SJSA1 (cell line): ENCODE measurements around the gene TMEM39B. TPM values are rescaled to one million over a fixed set of nuclear protein-coding genes. Genes with fewer than 3 reads are reported as not detected.

Experiments
- DNase-seq, 2 experiments: peaks; one replicate each; pipeline ENCODE4 v3.0.0-alpha.2; 2015 to 2020; ENCODE audit warnings: low spot score in 2 of 2, low read depth in 1 of 2
- H3K27ac ChIP-seq: fragments of 250-450 bp; sonication (Bioruptor Pico); 2 replicates; pipeline ENCODE4 v1.5.1; 2020; ENCODE audit warnings: mild to moderate bottlenecking, moderate library complexity
- H3K27me3 ChIP-seq: fragments of 250-450 bp; sonication (Bioruptor Pico); replicated peaks from 2 replicates; pipeline ENCODE4 v1.5.1; 2020; ENCODE audit warnings: mild to moderate bottlenecking, moderate library complexity
- H3K36me3 ChIP-seq: fragments of 250-450 bp; sonication (Bioruptor Pico); 2 replicates; pipeline ENCODE4 v1.5.1; 2020; ENCODE audit warnings: mild to moderate bottlenecking
- H3K4me1 ChIP-seq: fragments of 250-450 bp; sonication (Bioruptor Pico); replicated peaks from 2 replicates; pipeline ENCODE4 v1.6.1; 2021; ENCODE audit warnings: mild to moderate bottlenecking
- H3K4me3 ChIP-seq: fragments of 250-450 bp; sonication (Bioruptor Pico); 2 replicates; pipeline ENCODE4 v1.5.1; 2020; ENCODE audit warnings: mild to moderate bottlenecking
- H3K9me3 ChIP-seq: fragments of 250-450 bp; sonication (Bioruptor Pico); replicated peaks from 2 replicates; pipeline ENCODE4 v1.5.1; 2020; ENCODE audit warnings: mild to moderate bottlenecking
- total RNA-seq: library from RNA; depleted of rRNA; stranded (reverse); fragments of >200 nt; shearing (Covaris generic); gene quantifications from 2 replicates; pipeline ENCODE4 v1.2.3, GENCODE V29; 2014; rRNA removed

The TMEM39B gene
- 2.9 and 5.8 TPM in 2 replicates for total RNA-seq

DNA sequence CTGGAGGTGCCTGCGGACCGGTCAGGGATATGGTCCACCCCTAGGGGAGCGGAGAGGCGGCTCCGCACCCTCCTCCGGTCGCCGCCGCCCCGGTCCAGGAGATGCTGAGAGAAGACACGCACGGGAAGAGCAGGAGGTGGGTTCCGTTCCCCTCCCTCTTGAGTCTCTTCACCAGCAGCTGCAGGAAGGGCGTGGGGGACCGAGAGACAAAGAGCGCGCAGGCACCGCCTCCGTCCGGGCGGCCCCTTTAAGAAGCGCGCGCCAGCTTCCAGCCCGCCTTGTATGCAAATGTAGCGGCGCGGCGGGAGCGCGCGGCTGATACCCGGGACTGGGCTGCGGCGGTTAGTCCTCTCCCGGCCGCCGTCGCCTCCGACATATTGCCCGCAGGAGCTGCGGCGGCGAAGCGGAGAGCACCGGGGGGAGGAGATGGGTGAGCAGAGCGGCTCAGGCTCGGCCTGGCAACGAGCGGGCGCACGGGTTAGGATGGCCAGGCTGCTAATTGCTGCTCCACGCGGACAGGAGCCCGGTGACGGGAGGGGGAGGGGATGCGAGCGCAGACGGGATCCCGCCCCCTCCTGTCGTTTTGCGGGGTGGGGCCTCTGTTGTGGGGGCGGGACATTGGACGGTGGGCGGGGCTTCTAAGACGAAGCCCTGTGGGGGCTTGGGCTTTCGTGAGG lies at the start of gene TMEM39B:
TSS of gene TMEM39B (plus strand) at position 318 of the 677 bp plus-strand sequence. CDS start at position 427, 109 bp downstream.
- DNase-seq = peak; percentile 96 to 99
- H3K36me3 ChIP-seq = peaks cover 29% of the 10 kb centered on the region
- peak within 1 kb of the TSS; percentile 67 for H3K27ac ChIP-seq
- H3K4me1 ChIP-seq = peaks cover 35% of the 10 kb centered on the region
- no peaks in the 10 kb centered on the region for H3K9me3 ChIP-seq
- peak within 1 kb of the TSS; percentile 92 for H3K4me3 ChIP-seq
- no peaks in the 10 kb centered on the region for H3K27me3 ChIP-seq

DNA sequence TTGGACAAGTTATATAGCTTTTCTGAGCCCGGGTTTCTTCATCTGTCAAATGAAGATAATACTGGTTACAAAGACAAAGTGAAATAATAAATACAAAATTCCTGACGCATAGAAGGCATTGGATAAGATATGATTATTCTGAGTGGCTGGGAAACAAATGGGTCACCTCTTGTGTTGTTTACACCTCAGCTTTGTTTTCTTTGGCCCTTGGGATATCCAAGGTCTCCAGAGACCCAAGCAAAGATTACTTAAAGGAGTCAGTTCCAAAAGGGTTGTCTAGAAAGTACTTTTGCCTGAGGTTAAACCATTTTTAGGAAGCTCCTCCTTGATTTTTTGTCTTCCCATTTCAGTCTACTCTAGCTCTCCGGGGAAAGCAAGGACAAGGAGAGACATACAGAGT lies 49.4 kb upstream of the TMEM39B start:
- H3K9me3 ChIP-seq = no peaks in the 10 kb centered on the region
- peaks cover 17% of the 10 kb centered on the region for H3K4me1 ChIP-seq
- H3K27me3 ChIP-seq = no peaks in the 10 kb centered on the region
- H3K4me3 ChIP-seq = no peak overlapping the region
- peaks cover 74% of the 10 kb centered on the region for H3K36me3 ChIP-seq
- no peak overlapping the region for H3K27ac ChIP-seq
- DNase-seq = no peak

DNA sequence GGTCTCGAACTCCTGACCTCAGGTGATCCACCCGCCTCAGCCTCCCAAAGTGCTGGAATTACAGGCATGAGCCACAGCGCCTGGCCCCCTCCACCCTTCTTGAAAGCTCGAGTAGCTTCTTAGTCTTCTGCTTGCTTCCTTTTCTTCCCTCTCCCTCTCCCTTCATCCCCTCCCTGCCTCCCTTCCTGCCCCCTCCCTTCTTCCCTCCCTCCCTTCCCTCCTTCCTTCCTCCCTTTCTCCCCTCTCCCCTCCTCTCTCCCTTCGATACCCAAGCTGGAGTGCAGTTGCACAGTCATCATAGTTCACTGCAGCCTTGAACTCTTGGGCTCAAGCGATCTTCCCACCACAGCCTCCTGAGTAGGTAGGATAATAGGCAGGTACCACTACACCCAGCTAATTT lies 47.2 kb upstream of the TMEM39B start:
- H3K27ac ChIP-seq = no peak overlapping the region
- no peak overlapping the region for H3K4me3 ChIP-seq
- H3K9me3 ChIP-seq = no peaks in the 10 kb centered on the region
- H3K27me3 ChIP-seq = no peaks in the 10 kb centered on the region
- no peak for DNase-seq
- H3K36me3 ChIP-seq = peaks cover 74% of the 10 kb centered on the region
- H3K4me1 ChIP-seq = peaks cover 24% of the 10 kb centered on the region

DNA sequence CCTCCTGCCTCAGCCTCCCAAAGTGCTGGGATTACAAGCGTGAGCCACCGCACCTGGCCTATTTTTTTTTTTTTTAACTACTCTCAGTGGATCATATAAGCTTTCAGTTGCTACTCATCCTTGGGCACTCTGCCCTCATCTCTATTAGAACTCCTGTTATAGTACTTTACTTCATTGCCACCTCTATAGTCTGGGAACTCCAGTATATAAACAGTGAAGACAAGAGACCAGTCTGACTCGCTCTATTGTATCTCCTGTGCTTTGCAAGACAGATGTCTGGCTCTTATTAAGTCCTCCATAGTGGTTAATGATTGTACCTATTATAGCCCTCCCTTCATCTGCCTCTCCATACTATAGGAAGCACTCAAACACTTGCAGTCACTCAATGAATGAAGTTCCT lies 44.0 kb upstream of the TMEM39B start:
- H3K36me3 ChIP-seq = peaks cover 71% of the 10 kb centered on the region
- H3K27ac ChIP-seq = no peak overlapping the region
- no peaks in the 10 kb centered on the region for H3K9me3 ChIP-seq
- no peak overlapping the region for H3K4me3 ChIP-seq
- H3K27me3 ChIP-seq = no peaks in the 10 kb centered on the region
- peaks cover 29% of the 10 kb centered on the region for H3K4me1 ChIP-seq
- no peak for DNase-seq

DNA sequence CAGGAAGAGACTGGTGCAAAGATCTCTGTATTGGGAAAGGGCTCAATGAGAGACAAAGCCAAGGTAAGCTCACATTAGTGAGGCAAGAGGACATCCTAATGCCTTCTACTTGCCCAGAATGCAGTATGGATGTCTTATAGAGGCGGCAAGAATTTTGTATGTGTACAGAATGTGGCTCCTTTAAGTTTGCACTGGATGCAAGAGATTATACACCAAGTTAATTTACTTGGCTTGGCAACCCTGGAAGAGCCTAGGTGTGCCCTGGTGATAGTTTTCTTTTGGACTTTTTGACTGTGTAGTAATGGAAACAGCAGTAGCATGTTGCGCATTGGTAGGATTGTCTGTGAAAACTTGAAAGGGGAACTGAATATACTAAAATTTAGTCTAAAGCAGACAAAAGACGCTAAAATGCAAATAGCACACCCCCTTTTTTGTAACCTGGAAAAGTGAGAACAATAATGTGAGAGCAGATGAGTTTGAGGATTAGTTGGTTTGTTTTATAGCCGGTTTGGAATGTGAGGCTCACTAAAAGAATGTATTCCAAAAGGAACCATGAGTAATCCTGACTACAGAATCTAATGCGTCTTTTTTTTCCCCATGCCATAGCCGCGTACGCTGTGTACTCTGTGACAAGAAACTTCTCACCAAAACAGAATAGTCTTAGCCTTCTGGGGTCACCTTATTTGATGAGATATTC lies 41.0 kb upstream of the TMEM39B start:
- DNase-seq = peak in 1 of 2 experiments; percentile 74
- Histone ChIP-seq H3K36me3 (peaks cover 77% of the 10 kb centered on the region), H3K27ac (peak overlapping the region; percentile 43)

DNA sequence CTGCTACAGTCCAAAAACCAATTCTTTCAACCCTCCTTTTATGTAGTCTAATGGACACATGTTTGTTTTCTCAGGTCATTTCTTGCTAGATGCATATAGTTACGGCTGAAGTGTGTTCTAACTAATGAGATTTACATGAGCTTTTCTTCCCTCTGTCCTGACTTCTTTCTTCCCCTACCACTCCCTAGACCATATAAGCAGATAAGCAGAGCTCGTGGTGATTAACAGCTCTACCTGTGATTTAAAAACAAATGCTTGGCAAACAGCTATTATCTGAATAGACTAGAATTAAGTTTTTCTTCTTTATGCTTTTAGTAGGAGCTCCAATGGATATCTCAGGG lies 40.5 kb upstream of the TMEM39B start:
- peaks cover 33% of the 10 kb centered on the region for H3K4me1 ChIP-seq

More for the DNA sequence above, 41.0 kb upstream of the TMEM39B start:
- Histone ChIP-seq H3K27me3 (no peaks in the 10 kb centered on the region), H3K9me3 (no peaks in the 10 kb centered on the region), H3K4me3 (no peak overlapping the region), H3K4me1 (peaks cover 28% of the 10 kb centered on the region)

DNA sequence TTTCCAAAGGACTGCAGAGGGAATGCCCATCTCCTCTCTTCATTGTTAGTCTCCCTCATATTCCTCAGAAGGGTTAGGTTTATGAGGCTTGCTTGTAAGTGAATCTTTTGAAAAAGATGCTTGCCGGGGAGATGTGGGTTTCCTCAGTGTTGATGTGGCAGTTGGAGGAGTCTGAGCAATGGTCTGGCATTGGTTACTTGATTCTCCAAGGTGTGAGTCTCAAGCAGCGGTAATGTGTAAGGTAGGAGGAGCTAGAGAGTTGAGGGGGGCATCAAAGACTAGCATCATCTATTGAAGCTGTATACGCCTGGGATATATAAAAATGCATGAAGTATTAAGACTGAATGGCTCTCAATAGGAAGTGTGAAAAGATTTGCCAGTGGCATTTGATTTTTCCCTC lies 37.6 kb upstream of the TMEM39B start:
- Histone ChIP-seq H3K4me1 (peaks cover 35% of the 10 kb centered on the region), H3K27ac (no peak overlapping the region), H3K27me3 (no peaks in the 10 kb centered on the region), H3K9me3 (no peaks in the 10 kb centered on the region), H3K4me3 (no peak overlapping the region), H3K36me3 (peaks cover 55% of the 10 kb centered on the region)
- DNase-seq = no peak

More for the DNA sequence above, 40.5 kb upstream of the TMEM39B start:
- Histone ChIP-seq H3K9me3 (no peaks in the 10 kb centered on the region), H3K27ac (peak overlapping the region; percentile 43), H3K27me3 (no peaks in the 10 kb centered on the region), H3K36me3 (peaks cover 72% of the 10 kb centered on the region), H3K4me3 (no peak overlapping the region)
- DNase-seq = no peak

DNA sequence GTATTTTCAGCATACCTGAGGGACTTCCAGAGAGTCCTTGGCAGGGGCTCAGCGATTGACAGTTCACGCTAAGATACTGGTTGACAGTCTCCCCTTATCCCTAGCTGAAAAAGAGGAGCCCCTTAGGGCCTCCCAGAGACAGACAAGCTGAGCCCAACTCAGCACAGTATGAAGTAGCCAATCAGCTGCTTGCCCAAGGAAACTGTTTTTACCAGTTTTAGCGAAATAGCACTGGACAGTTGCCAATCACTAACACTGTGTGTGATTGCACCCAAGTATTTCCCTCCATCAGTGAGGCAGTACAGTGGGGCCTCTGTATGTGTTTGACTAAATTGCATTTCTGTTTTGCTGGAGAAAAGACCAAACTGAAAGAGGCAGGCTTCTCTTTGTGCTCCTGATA lies 32.0 kb upstream of the TMEM39B start:
- Histone ChIP-seq H3K27me3 (no peaks in the 10 kb centered on the region), H3K27ac (no peak overlapping the region), H3K4me3 (no peak overlapping the region), H3K36me3 (peaks cover 2% of the 10 kb centered on the region), H3K9me3 (no peaks in the 10 kb centered on the region), H3K4me1 (peaks cover 12% of the 10 kb centered on the region; the same call in 1 of the 2 replicates)
- no peak for DNase-seq

DNA sequence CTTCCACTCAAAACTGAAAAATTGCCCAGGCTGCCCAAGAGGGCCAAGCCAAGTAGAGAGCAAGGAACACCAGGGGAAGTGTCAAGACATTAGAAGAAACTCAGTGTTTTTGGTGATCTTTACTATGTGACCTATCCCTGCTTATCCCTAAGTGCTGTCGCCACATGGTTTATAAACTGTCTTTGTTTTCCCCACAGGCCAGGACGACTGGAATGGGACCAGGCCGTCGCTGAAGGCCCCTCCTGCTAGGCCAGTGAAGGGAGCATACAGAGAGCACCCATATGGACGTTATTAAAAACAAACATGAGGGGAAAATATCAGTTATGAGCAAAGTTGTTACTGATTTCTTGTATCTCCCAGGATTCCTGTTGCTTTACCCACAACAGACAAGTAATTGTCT lies 30.4 kb upstream of the TMEM39B start:
- Histone ChIP-seq H3K36me3 (no peaks in the 10 kb centered on the region), H3K4me1 (peaks cover 6% of the 10 kb centered on the region; the same call in 1 of the 2 replicates)
- DNase-seq = no peak

DNA sequence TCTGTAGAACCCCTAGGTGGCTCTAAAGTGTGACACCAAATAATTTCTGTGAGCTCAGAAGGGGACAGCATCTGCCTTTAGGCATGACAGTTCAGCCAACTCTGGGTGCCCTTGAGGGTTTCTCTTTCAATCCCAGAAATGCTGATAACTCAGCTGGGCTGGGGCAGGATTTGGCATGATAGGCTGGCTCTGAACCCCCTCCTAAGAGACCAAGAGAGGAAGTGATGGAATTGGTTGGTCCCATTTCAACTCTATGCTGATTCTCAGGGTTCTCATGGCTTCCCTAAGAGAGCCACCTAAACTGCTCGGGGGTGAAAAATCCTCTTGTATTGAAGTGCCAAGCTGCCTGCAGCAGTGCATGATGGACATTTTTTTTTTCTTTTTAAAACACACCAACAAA lies 28.5 kb upstream of the TMEM39B start:
- no peaks in the 10 kb centered on the region for H3K4me1 ChIP-seq
- H3K36me3 ChIP-seq = peaks cover 4% of the 10 kb centered on the region
- DNase-seq = no peak
- H3K27me3 ChIP-seq = no peaks in the 10 kb centered on the region
- no peak overlapping the region for H3K27ac ChIP-seq
- H3K4me3 ChIP-seq = no peak overlapping the region
- H3K9me3 ChIP-seq = no peaks in the 10 kb centered on the region

More for the DNA sequence above, 30.4 kb upstream of the TMEM39B start:
- Histone ChIP-seq H3K9me3 (no peaks in the 10 kb centered on the region), H3K27ac (no peak overlapping the region), H3K27me3 (no peaks in the 10 kb centered on the region), H3K4me3 (no peak overlapping the region)

DNA sequence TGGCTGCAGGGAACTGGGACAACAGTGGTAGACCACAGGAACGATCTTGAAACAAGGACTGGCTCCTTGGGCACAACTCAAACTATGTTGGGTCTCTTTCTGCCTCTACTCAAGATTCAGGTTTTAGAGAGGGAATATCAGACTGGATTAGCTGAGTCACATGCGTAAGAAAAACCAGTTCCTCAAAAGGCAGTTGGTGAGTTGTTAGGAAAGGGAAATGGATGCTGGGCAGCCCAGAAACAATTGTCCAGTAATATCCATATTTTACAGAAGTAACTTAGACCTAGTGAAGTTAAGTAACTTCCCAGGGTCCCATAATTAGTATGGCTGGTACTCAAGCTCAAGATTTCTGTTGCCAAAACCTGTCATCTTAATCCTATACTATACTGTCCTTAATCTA lies 27.0 kb upstream of the TMEM39B start:
- no peaks in the 10 kb centered on the region for H3K27me3 ChIP-seq
- H3K9me3 ChIP-seq = no peaks in the 10 kb centered on the region
- H3K36me3 ChIP-seq = peaks cover 19% of the 10 kb centered on the region
- no peaks in the 10 kb centered on the region for H3K4me1 ChIP-seq
- H3K4me3 ChIP-seq = no peak overlapping the region
- no peak for DNase-seq
- no peak overlapping the region for H3K27ac ChIP-seq

DNA sequence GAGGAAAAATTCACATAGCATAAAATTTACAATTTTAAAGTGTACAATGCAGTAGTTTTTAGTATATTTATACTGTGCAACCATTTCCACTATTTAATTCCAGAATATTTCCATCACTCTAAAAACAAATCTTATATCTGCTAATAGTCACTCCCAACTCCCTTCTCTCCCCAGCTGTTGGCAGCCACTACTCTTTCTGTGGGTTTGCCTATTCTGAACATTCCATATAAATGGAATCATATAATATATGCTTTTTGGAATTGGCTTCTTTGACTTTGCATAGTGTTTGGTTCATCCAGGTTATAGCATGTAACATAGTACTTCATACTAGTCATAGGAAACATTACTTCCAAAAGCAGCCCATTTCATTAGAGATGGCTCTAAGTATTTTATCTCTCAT lies 25.0 kb upstream of the TMEM39B start:
- no peak for DNase-seq
- Histone ChIP-seq H3K36me3 (peaks cover 38% of the 10 kb centered on the region), H3K4me3 (no peak overlapping the region), H3K27ac (no peak overlapping the region), H3K4me1 (no peaks in the 10 kb centered on the region), H3K27me3 (no peaks in the 10 kb centered on the region), H3K9me3 (no peaks in the 10 kb centered on the region)

DNA sequence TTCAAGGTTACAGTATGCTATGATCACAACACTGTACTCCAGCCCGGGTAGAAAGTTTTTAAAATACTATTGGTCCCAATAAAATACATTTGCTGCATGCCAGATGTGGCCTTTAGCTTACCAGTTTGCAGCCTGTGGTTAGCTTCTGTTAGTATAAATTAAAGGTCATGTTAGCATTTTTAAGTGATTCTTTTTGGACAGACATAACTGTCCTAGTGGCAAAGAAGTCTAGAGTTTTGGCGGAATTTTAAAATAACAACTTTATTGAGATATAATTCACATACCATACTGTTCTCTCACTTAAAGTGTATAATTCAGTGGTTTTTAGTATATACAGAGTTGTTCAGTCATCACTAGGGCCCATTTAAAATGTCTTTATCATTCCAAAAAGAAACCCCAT lies 24.3 kb upstream of the TMEM39B start:
- Histone ChIP-seq H3K27ac (no peak overlapping the region), H3K9me3 (no peaks in the 10 kb centered on the region), H3K27me3 (no peaks in the 10 kb centered on the region), H3K36me3 (peaks cover 46% of the 10 kb centered on the region), H3K4me1 (no peaks in the 10 kb centered on the region), H3K4me3 (no peak overlapping the region)
- DNase-seq = no peak

DNA sequence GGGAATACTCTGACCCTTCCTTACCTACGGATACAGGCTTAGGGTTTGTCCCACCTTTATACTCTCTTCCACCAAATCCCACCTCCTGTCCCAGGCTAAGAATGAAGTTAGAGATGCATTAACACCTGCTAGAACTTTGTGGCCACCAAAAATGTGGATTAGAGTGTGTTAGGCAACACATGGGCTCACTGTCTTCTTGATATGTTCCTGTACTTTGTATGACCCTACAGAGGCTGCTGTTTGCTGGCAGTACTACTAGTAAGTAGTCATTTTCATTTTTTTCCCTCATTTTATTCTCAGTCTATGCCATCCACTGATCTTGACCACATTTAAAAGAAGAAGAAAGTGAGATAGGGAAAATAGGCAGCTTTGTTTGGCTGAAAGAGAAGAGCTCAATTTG lies 21.0 kb upstream of the TMEM39B start:
- no peak overlapping the region for H3K4me3 ChIP-seq
- DNase-seq = no peak
- H3K9me3 ChIP-seq = no peaks in the 10 kb centered on the region; the same call in 1 of the 2 replicates
- H3K4me1 ChIP-seq = no peaks in the 10 kb centered on the region
- peaks cover 78% of the 10 kb centered on the region for H3K36me3 ChIP-seq
- H3K27ac ChIP-seq = no peak overlapping the region
- H3K27me3 ChIP-seq = no peaks in the 10 kb centered on the region
